Measurements from ENCODE around the gene ID4.
"Not testable (repeated sequence)": the region's sequence is repeated elsewhere in the genome, so short reads cannot be mapped to it uniquely, and the experiment has no call there.

ID4 gene

GRCh38 chr6:19834858-19835257, 2.3 kb upstream of the ID4 start:
- no peak for DNase-seq

- no peak for DNase-seq
Observed at GRCh38 chr6:19835605-19836004, 1.6 kb upstream of the ID4 start.

GRCh38 chr6:19837511-19838441, 606 bp downstream of the ID4 start:
- no peak for DNase-seq

GRCh38 chr6:19838442-19839236, 1.5 kb downstream of the ID4 start:
- peak; percentile 95 for DNase-seq

- DNase-seq = no peak
Observed at GRCh38 chr6:19839237-19839546, 2.0 kb downstream of the ID4 start.

DNA sequence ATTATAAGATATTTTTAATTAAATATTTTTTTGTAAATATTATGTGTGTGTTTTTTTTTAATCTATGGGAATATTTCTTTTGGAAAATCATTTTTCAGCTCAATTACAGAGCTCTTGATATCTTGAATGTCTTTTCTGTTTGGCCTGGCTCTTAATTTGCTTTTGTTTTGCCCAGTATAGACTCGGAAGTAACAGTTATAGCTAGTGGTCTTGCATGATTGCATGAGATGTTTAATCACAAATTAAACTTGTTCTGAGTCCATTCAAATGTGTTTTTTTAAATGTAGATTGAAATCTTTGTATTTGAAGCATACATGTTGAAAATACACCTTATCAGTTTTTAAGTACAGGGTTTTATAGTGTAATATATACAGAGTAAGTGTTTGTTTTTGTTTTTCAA, 2.6 kb downstream of the ID4 start:
- peak; percentile 57 for DNase-seq

DNA sequence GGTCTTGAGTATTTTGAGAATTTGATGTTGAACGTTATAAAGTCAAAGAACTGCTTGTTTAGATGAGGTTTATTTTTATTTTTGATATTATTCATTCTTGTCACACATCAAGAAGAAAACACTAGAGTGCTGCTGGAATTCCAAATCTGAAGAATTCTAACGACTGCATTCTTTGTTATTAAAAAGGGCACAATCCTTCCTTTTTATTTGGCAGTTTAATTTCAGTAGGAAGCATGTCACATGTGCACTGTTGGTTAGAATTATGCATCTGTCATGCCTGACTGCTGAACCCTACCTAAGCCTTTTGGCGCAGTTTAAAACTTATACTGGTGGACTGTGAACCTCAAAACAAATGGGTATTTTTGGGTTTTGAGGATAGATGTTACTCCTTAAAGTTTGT, 4.0 kb downstream of the ID4 start:
- peak; percentile 61 for DNase-seq

DNA sequence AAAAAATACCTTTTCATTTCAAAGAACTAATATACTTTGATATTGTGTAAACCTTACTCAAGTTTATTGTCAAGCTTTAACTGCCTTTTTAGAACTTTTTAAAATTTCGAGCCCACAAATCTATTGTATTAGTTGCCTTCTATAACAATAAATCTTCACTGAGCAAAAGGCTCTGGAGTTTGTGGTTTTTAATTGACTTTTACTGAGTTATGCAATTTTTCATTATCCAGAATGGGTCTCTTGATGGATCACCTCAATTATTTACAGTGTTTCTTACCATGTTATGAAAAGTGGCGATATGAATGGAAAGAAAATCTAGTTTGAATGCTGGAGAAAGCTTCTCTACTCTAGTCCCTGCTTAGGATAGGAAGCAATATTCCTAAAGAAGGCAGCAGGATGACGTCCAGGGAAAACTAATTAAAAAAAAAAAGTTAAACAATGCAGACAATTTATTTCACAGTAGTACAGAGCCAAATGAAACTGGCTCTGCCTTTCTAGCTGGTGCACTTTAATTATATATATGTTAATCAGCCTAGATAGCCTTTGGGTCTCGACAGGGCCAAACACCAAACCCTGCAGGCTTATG, 5.0 kb downstream of the ID4 start:
- peak; percentile 62 for DNase-seq

- DNase-seq = no peak
Observed at GRCh38 chr6:19844689-19845088, 7.5 kb downstream of the ID4 start.

GRCh38 chr6:19845266-19846041, 8.3 kb downstream of the ID4 start:
- DNase-seq = no peak

DNA sequence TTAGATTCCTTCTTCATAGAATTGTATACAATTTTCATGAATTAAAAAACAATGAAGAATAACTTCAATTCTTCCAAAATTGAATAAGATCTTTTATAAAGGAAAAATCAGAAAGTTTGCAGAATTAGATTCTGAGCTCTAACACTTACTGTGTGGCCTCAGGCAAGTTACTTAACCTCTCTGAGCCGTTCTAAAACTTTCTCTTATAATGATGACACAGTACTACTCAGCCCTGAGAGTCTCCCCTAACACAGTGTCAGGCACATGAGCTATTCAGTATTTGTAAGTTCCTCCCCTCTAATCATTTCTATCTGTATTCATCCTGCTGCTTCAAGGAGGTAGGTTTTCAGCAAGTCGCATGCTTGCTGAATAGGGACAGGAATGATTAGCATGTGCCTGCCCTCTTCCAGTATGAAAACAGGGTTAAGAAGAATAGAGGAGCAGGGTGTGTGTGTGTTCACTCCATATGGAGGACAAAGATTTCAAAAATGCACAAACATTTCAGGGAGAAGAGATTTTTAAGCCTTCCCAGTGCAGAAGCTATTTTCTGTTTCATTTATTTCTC, 11.4 kb downstream of the ID4 start:
- DNase-seq = no peak

DNA sequence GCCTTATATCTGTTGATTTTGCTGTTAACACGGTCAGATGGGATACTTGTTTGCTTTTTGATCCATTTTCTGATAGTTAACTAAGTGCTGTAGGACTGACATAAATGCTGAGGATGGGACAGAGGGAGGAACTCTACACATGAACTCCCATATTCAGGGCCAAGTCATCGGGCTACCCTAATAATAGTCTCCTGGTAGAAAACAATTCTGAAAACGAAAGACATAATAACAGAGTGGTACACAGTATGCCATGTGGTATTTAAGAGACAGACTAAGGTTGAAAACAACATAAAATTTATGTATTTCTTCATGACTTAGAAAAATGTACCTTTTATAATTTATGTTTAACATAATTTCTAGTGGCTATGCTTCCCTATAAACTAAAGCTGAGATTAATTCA, 12.0 kb downstream of the ID4 start:
- DNase-seq = no peak

- DNase-seq = no peak
Observed at GRCh38 chr6:19849755-19850154, 12.6 kb downstream of the ID4 start.

GRCh38 chr6:19851241-19852089, 14.3 kb downstream of the ID4 start:
- DNase-seq = peak; percentile 96

- no peak for DNase-seq
Observed at GRCh38 chr6:19852090-19852457, 14.9 kb downstream of the ID4 start.

DNA sequence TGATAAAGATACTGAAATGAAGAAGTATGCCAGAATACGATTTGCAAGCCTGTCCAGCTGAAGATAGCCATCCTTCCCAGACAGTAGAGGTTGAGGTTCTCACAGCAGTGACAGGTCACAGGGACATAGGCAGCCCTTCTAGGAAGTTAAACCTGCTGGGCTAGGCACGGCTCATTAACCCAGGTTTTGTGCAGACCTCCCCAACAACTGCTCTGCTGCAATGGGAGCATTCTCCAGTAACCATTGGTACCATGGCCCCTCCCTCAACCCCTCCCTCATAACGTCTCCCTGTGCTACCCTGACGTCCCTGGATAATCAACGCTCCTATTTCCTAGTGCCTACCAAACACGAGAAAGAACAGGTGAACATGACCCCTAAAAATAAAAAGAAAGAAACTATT, 15.8 kb downstream of the ID4 start:
- no peak for DNase-seq

- not testable (repeated sequence) for DNase-seq
Observed at GRCh38 chr6:19854421-19855015, 17.3 kb downstream of the ID4 start.

DNA sequence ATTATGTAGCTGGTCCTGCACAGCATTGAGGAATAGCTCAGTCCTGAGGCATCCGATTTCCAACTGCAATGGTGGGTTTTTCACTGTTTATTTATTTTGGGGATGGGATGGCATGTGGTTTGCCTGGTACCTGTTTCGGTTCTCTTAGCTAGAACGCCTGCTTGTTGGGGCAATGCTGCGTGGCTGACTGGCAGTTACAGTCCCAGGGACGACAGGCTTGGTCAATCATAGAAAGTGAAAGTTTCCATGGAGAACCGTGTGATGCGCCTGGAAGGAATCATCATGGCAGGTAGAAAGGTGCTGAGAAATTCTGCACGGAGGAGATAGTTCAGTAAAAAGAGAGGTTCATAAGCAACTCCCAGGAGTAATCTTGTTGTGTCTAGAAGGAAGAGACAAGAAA, 18.4 kb downstream of the ID4 start:
- no peak for DNase-seq

GRCh38 chr6:19857139-19857538, 20.0 kb downstream of the ID4 start:
- DNase-seq = no peak

DNA sequence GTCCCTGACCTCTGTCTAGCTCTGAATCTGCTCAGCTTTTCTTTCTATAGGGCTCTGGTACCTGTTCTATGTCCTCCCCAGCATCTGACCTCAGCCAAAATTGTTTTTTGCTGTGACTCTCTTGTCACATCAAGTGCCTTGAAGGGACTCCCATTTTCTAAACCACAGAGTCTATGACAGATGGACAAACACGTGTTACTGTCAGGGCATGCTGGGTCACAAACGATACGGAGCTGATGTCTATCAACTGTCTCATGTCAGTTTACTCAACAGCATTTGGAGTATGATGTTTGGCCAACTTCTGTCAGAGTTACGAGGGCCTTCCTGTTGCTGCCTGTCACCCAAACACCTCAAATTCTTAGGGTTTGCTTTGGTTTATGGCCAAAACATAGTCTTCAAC, 20.5 kb downstream of the ID4 start:
- DNase-seq = no peak

- peak; percentile 79 for DNase-seq
Observed at GRCh38 chr6:19860235-19860877, 23.2 kb downstream of the ID4 start.

Data from NCI-H1105 treated with DMSO at 0.1 percent for 48 hours (cell line).